GM12864 (cell line): ENCODE results near the gene NDUFAF5.

Experiments used
- DNase-seq: peaks from one replicate; pipeline ENCODE4 v3.0.0-alpha.2; 2011; ENCODE audit warnings: low read depth
- H3K4me3 ChIP-seq: 2 replicates; pipeline ENCODE4 v1.5.1; 2011; ENCODE audit warnings: mild to moderate bottlenecking, low read depth, low read length, control low read depth
- CTCF ChIP-seq: IDR thresholded peaks from 2 replicates; pipeline ENCODE4 v1.5.1; 2011; ENCODE audit warnings: low read depth, mild to moderate bottlenecking, moderate library complexity, low read length, control low read depth, inconsistent platforms; ENCODE audit errors: missing control alignments

The NDUFAF5 gene

GRCh38 chr20:13857304-13857703, 72.5 kb downstream of the NDUFAF5 start:
- DNase-seq = no peak
- TF ChIP-seq CTCF = no peak
- H3K4me3 ChIP-seq = no peak overlapping the region

DNA sequence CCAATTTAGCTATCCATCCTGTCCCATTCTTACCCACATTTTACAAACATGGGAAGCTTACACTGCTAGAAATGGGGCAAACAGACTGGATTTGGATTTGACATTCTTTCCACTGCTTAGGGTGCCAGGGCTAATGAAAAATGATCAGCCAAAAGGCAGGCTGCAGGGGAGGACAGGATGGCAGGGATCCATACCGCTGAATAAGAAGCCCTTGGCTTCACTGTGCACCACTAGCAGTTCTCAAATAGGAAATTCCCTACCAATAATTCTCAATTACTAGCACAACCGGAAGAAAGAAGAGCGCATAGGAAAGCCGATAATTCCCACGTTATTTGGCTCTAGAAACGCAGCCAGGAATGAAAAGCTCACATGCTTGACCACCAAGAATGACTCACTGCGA, 73.1 kb downstream of the NDUFAF5 start:
- no peak for TF ChIP-seq CTCF
- no peak overlapping the region for H3K4me3 ChIP-seq
- DNase-seq = no peak

- H3K4me3 ChIP-seq = no peak overlapping the region
- DNase-seq = no peak
- TF ChIP-seq CTCF = no peak
Measured at GRCh38 chr20:13858439-13858838, 73.6 kb downstream of the NDUFAF5 start.

GRCh38 chr20:13858871-13859270, 74.0 kb downstream of the NDUFAF5 start:
- TF ChIP-seq CTCF = no peak
- DNase-seq = no peak
- H3K4me3 ChIP-seq = no peak overlapping the region

DNA sequence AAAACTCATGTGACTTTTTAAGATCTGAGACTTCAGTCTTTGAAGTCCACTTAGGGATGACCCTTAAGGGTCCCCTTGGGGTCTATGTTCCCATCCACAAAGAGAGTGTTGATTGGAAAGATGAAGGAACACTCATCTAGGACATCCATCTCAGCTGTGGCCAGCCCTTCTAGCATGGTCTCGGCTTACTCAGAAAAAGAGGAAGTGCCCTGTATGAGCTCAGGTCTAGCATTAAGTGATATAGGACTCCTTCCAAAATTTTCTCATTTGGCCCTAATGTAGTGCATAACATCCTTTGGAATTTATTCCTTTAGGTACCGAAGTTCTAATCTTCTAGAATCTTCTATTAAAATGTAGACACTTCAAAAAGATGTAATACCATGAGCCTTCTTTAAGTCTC, 77.4 kb downstream of the NDUFAF5 start:
- no peak overlapping the region for H3K4me3 ChIP-seq
- TF ChIP-seq CTCF = no peak
- DNase-seq = no peak

DNA sequence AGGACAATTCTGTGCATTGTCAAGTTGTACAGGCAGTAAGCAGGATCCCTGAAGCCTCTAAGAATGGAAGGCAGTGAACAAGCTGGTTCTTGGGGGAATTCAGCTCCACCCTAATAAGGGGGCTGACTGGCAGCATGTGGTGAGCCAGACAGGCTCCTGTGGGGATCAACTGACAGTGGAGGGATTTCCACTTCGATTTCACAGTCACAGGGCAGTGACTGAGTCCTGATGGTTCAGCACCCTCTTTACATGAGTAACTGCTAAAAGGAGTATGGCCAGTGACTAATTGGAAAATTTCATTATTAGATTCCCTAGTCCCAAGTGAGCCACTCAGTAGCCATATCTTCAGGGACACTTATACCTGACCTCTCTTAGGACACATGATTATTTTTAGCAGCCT, 78.4 kb downstream of the NDUFAF5 start:
- TF ChIP-seq CTCF = no peak
- DNase-seq = no peak
- H3K4me3 ChIP-seq = no peak overlapping the region

GRCh38 chr20:13865156-13865555, 80.3 kb downstream of the NDUFAF5 start:
- TF ChIP-seq CTCF = no peak
- no peak for DNase-seq
- no peak overlapping the region for H3K4me3 ChIP-seq
